ENCODE measurements around the gene CEP162. TPM values are rescaled to one million over a fixed set of nuclear protein-coding genes. Genes with fewer than 3 reads are reported as not detected.
A peak's percentile ranks its signal among the peaks of the same experiment; 100 is the strongest.

Gene CEP162
- 1 to 10 TPM; 2.0 to 9.6 (median 6.4) TPM for total RNA-seq

GRCh38 chr6:84227434-84228197 lies at the start of gene CEP162:
TSS of gene CEP162 (minus strand) at chr6:84227643. CDS start at chr6:84226393, 1,250 bp downstream.
- under 1% methylated on average over 38 of the region's 40 CpGs for WGBS
- Histone ChIP-seq H3K27ac (peak within 1 kb of the TSS; percentile 88), H3K4me1 (peaks cover 22% of the 10 kb centered on the region), H3K9me3 (no peaks in the 10 kb centered on the region), H3K36me3 (no peaks in the 10 kb centered on the region), H3K4me3 (peak within 1 kb of the TSS; percentile 77), H3K27me3 (peaks cover 3% of the 10 kb centered on the region)
- TF ChIP-seq EP300 (IDR thresholded peaks at IDR 0.05) (no peak), CTCF (IDR thresholded peaks at IDR 0.05) (peak in 1 of 2 donors; percentile 54), POLR2AphosphoS5 (IDR thresholded peaks at IDR 0.05) (peak in 2 of 3 donors; percentile 26 to 88)
- DNase-seq (ENCODE audit: low spot score in 2 of 2), result peak; percentile 96

- WGBS, result 79% methylated on average over 2 of the region's 2 CpGs
- DNase-seq (ENCODE audit: low spot score in 2 of 2), result no peak
- Histone ChIP-seq H3K9me3 (no peaks in the 10 kb centered on the region), H3K36me3 (no peaks in the 10 kb centered on the region), H3K4me3 (no peak overlapping the region), H3K27ac (no peak overlapping the region), H3K4me1 (no peaks in the 10 kb centered on the region), H3K27me3 (no peaks in the 10 kb centered on the region)
- TF ChIP-seq POLR2AphosphoS5 (IDR thresholded peaks at IDR 0.05) (no peak), EP300 (IDR thresholded peaks at IDR 0.05) (no peak), POLR2A (IDR thresholded peaks at IDR 0.05) (no peak), CTCF (IDR thresholded peaks at IDR 0.05) (no peak)
Measured at GRCh38 chr6:84274856-84275255, 47.4 kb upstream of the CEP162 start.

GRCh38 chr6:84273048-84273809 lies 45.8 kb upstream of the CEP162 start:
- 56% methylated on average over 3 of the region's 3 CpGs for WGBS
- Histone ChIP-seq H3K36me3 (no peaks in the 10 kb centered on the region), H3K27me3 (no peaks in the 10 kb centered on the region), H3K27ac (no peak overlapping the region), H3K9me3 (no peaks in the 10 kb centered on the region), H3K4me3 (no peak overlapping the region), H3K4me1 (no peaks in the 10 kb centered on the region)
- TF ChIP-seq POLR2A (IDR thresholded peaks at IDR 0.05), result no peak
- no peak for TF ChIP-seq EP300 (IDR thresholded peaks at IDR 0.05)
- TF ChIP-seq CTCF (IDR thresholded peaks at IDR 0.05), result no peak
- TF ChIP-seq POLR2AphosphoS5 (IDR thresholded peaks at IDR 0.05), result no peak
- no peak for DNase-seq (ENCODE audit: low spot score in 2 of 2)

- Histone ChIP-seq H3K27me3 (no peaks in the 10 kb centered on the region), H3K4me3 (no peak overlapping the region), H3K36me3 (no peaks in the 10 kb centered on the region), H3K4me1 (no peaks in the 10 kb centered on the region), H3K9me3 (no peaks in the 10 kb centered on the region), H3K27ac (no peak overlapping the region)
- 87% methylated on average over 1 of the region's 1 CpG for WGBS
- DNase-seq (ENCODE audit: low spot score in 2 of 2), result no peak
- TF ChIP-seq POLR2A (IDR thresholded peaks at IDR 0.05), result no peak
- TF ChIP-seq CTCF (IDR thresholded peaks at IDR 0.05), result no peak
- TF ChIP-seq EP300 (IDR thresholded peaks at IDR 0.05), result no peak
- TF ChIP-seq POLR2AphosphoS5 (IDR thresholded peaks at IDR 0.05), result no peak
Measured at GRCh38 chr6:84272298-84272697, 44.9 kb upstream of the CEP162 start.

GRCh38 chr6:84271061-84271716 lies 43.7 kb upstream of the CEP162 start:
- TF ChIP-seq CTCF (IDR thresholded peaks at IDR 0.05) (no peak), POLR2AphosphoS5 (IDR thresholded peaks at IDR 0.05) (no peak), EP300 (IDR thresholded peaks at IDR 0.05) (no peak), POLR2A (IDR thresholded peaks at IDR 0.05) (no peak)
- no peak overlapping the region for H3K4me3 ChIP-seq
- H3K27ac ChIP-seq, result no peak overlapping the region
- H3K27me3 ChIP-seq, result no peaks in the 10 kb centered on the region
- DNase-seq (ENCODE audit: low spot score in 2 of 2), result no peak
- no peaks in the 10 kb centered on the region for H3K9me3 ChIP-seq
- no peaks in the 10 kb centered on the region for H3K36me3 ChIP-seq
- H3K4me1 ChIP-seq, result no peaks in the 10 kb centered on the region
